Esophagus squamous epithelium (tissue), 4 donors: Measurements from ENCODE around the gene CATSPER3.

Experiments used
- POLR2A ChIP-seq, 4 donors: fragments of 450-650 bp; IDR thresholded peaks; one replicate each; pipeline ENCODE4 v1.6.1; 2017; ENCODE audit warnings: antibody characterized with exemption in 4 of 4, mild to moderate bottlenecking in 4 of 4, moderate library complexity in 3 of 4
- TF ChIP-seq, protein P1 (sequence below), 6 experiments: fragments of 450-650 bp in 4 of 6; fragments of 200-600 bp in 2 of 6; sonication (generic) in 2 of 6; IDR thresholded peaks; one replicate each; pipeline ENCODE4 v1.5.1; 2016 to 2019; ENCODE audit warnings: antibody characterized with exemption in 6 of 6, mild to moderate bottlenecking in 4 of 6, moderate library complexity in 4 of 6

DNA sequence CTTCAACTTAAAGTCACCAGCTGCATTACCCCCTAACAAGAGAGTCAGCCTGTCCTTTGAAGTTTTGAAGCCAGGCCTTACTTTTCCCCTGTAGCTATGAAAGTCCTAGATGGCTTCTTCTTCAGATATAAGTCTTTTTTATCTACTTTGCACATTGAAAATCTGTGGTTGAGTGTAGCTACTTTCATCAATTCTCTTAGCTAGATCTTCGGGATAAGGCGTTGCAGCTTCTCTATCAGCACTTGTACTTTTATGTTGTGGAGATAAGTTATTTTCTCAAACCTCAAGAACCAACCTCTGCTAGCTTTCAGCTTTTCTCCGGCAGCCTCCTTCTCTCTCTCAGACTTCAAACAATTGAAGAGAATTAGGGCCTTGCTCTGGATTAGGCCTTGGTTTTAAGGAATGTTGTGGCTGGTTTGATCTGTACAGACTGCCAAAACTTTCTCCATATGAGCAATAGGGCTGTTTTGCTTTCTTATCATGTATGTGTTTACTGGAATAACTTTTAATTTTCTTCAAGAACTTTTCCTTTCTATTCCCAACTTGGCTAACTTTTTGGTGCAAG, 21.6 kb downstream of the CATSPER3 start:
- TF ChIP-seq, protein P1, sequence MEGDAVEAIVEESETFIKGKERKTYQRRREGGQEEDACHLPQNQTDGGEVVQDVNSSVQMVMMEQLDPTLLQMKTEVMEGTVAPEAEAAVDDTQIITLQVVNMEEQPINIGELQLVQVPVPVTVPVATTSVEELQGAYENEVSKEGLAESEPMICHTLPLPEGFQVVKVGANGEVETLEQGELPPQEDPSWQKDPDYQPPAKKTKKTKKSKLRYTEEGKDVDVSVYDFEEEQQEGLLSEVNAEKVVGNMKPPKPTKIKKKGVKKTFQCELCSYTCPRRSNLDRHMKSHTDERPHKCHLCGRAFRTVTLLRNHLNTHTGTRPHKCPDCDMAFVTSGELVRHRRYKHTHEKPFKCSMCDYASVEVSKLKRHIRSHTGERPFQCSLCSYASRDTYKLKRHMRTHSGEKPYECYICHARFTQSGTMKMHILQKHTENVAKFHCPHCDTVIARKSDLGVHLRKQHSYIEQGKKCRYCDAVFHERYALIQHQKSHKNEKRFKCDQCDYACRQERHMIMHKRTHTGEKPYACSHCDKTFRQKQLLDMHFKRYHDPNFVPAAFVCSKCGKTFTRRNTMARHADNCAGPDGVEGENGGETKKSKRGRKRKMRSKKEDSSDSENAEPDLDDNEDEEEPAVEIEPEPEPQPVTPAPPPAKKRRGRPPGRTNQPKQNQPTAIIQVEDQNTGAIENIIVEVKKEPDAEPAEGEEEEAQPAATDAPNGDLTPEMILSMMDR (IDR thresholded peaks at IDR 0.05): no peak
- TF ChIP-seq POLR2A (IDR thresholded peaks at IDR 0.05): no peak
